HepG2 (cell line): Measurements from ENCODE around the gene GNG7. TPM values are rescaled to one million over a fixed set of nuclear protein-coding genes. Genes with fewer than 3 reads are reported as not detected.
A peak's percentile ranks its signal among the peaks of the same experiment; 100 is the strongest.

ENCODE experiments used
- ATM ChIP-seq: fragments of 450-650 bp; IDR thresholded peaks from 2 replicates; pipeline ENCODE4 v1.7.1; 2017; ENCODE audit warnings: mild to moderate bottlenecking, borderline replicate concordance
- CHD2 ChIP-seq: IDR thresholded peaks from 2 replicates; pipeline ENCODE4 v1.6.1; 2011; ENCODE audit warnings: low read depth, low read length, improper control_type of control experiment
- ELF4 ChIP-seq: sonication (generic); formaldehyde crosslinking; IDR thresholded peaks from 2 replicates; pipeline ENCODE4 v1.5.0; 2020; ENCODE audit warnings: missing genetic modification reagents, mild to moderate bottlenecking, moderate library complexity, borderline replicate concordance
- HHEX ChIP-seq: IDR thresholded peaks from 2 replicates; pipeline ENCODE4 v1.6.1; 2016; ENCODE audit warnings: control low read depth
- JDP2 ChIP-seq: sonication (generic); formaldehyde crosslinking; IDR thresholded peaks from 2 replicates; pipeline ENCODE4 v1.8.1; 2022; ENCODE audit warnings: missing genetic modification reagents, borderline replicate concordance
- JUNB ChIP-seq: sonication (generic); formaldehyde crosslinking; IDR thresholded peaks from 2 replicates; pipeline ENCODE4 v1.8.0; 2022; ENCODE audit warnings: missing genetic modification reagents, mild to moderate bottlenecking, borderline replicate concordance
- KLF9 ChIP-seq: IDR thresholded peaks from 2 replicates; pipeline ENCODE4 v1.6.1; 2016; ENCODE audit warnings: low read depth
- LCORL ChIP-seq, 2 experiments: fragments of 450-650 bp in 1 of 2; sonication (generic) in 1 of 2; formaldehyde crosslinking in 1 of 2; IDR thresholded peaks; 2 replicates each; pipeline versions ENCODE4 v1.5.0 to v1.6.1; 2017 to 2020; ENCODE audit warnings: antibody characterized with exemption in 1 of 2, missing genetic modification reagents in 1 of 2
- NR2F6 ChIP-seq, 2 experiments: IDR thresholded peaks; 2 replicates each; pipeline ENCODE4 v1.6.1; 2016; ENCODE audit warnings: antibody characterized with exemption in 1 of 2, mild to moderate bottlenecking in 1 of 2
- PRMT3 ChIP-seq: sonication (generic); formaldehyde crosslinking; IDR thresholded peaks from 2 replicates; pipeline ENCODE4 v1.8.1; 2022; ENCODE audit warnings: low read depth, mild to moderate bottlenecking, moderate library complexity, missing genetic modification reagents, borderline replicate concordance
- RBM39 ChIP-seq: fragments of 200-400 bp; formaldehyde crosslinking; IDR thresholded peaks from one replicate; pipeline ENCODE4 v1.6.1; 2018; ENCODE audit warnings: antibody characterized with exemption, mild to moderate bottlenecking, low read depth, low read length; ENCODE audit not compliant: poor library complexity, severe bottlenecking
- RCOR2 ChIP-seq: IDR thresholded peaks from 2 replicates; pipeline ENCODE4 v1.6.1; 2016; ENCODE audit warnings: missing biosample characterization, missing genetic modification reagents
- SMARCC2 ChIP-seq: fragments of 450-650 bp; IDR thresholded peaks from 2 replicates; pipeline ENCODE4 v1.6.1; 2017; ENCODE audit warnings: antibody characterized with exemption, mild to moderate bottlenecking
- SP5 ChIP-seq: IDR thresholded peaks from 2 replicates; pipeline ENCODE4 v1.6.1; 2016; ENCODE audit warnings: low read depth, borderline replicate concordance
- SUZ12 ChIP-seq: fragments of 150-350 bp; IDR thresholded peaks from 2 replicates; pipeline ENCODE4 v1.6.1; 2014; ENCODE audit warnings: low read depth, low read length
- ZBTB38 ChIP-seq: sonication (generic); formaldehyde crosslinking; IDR thresholded peaks from 2 replicates; pipeline ENCODE4 v1.5.1; 2020; ENCODE audit warnings: mild to moderate bottlenecking, missing genetic modification reagents
- ZFX ChIP-seq: sonication (generic); formaldehyde crosslinking; IDR thresholded peaks from 2 replicates; pipeline ENCODE4 v1.4.0; 2020; ENCODE audit warnings: mild to moderate bottlenecking, low read depth, missing genetic modification reagents, moderate library complexity
- ZNF101 ChIP-seq: sonication (generic); formaldehyde crosslinking; IDR thresholded peaks from 2 replicates; pipeline ENCODE4 v1.4.0; 2020; ENCODE audit warnings: mild to moderate bottlenecking, low read depth, missing genetic modification reagents, borderline replicate concordance
- ZNF138 ChIP-seq: sonication (generic); formaldehyde crosslinking; IDR thresholded peaks from 2 replicates; pipeline ENCODE4 v1.5.0; 2020; ENCODE audit warnings: mild to moderate bottlenecking, low read depth, missing genetic modification reagents
- ZNF256 ChIP-seq: sonication (generic); formaldehyde crosslinking; conservative IDR thresholded peaks from 2 replicates; pipeline ENCODE4 v1.4.0; 2020; ENCODE audit warnings: missing genetic modification reagents
- ZNF652 ChIP-seq: IDR thresholded peaks from 2 replicates; pipeline ENCODE4 v1.6.1; 2016; ENCODE audit warnings: low read depth, borderline replicate concordance
- ZSCAN12 ChIP-seq: sonication (generic); formaldehyde crosslinking; IDR thresholded peaks from 2 replicates; pipeline ENCODE4 v1.9.0; 2021; ENCODE audit warnings: mild to moderate bottlenecking, missing genetic modification reagents
- polyA plus RNA-seq, 8 experiments: library from polyadenylated mRNA; depleted of rRNA in 3 of 8; stranded (reverse) in 7 of 8; unstranded in 1 of 8; fragments of >200 nt; fragmentation: Illumina TruSeq in 4 of 8; extraction: Trizol in 4 of 8; gene quantifications; 2 replicates each; pipeline versions ENCODE4 v1.2.1 to v1.2.3, GENCODE V29; 2011 to 2016; ENCODE audit warnings: low read depth in 4 of 8, missing spikeins in 1 of 8, mixed read lengths in 1 of 8; ENCODE audit not compliant: insufficient read depth in 1 of 8
- total RNA-seq, 5 experiments: library from RNA; depleted of rRNA; stranded (reverse); fragments of >200 nt; fragmentation: Illumina TruSeq; extraction: Trizol; gene quantifications; 2 replicates each; pipeline ENCODE4 v1.2.3, GENCODE V29; 2016; ENCODE audit warnings: low read depth in 1 of 5
- TF ChIP-seq, protein P1 (sequence below): sonication (generic); formaldehyde crosslinking; IDR thresholded peaks from 2 replicates; pipeline ENCODE4 v1.4.0; 2020; ENCODE audit warnings: low read depth, mild to moderate bottlenecking, missing genetic modification reagents
- TF ChIP-seq, protein P2 (sequence below): sonication (generic); formaldehyde crosslinking; IDR thresholded peaks from 2 replicates; pipeline ENCODE4 v1.4.0; 2020; ENCODE audit warnings: mild to moderate bottlenecking, missing genetic modification reagents
- TF ChIP-seq, protein P3 (sequence below): IDR thresholded peaks from 2 replicates; pipeline ENCODE4 v1.6.1; 2018; ENCODE audit warnings: missing genetic modification reagents, mild to moderate bottlenecking, missing compliant biosample characterization
- TF ChIP-seq, protein P4 (sequence below): IDR thresholded peaks from 2 replicates; pipeline ENCODE4 v1.6.1; 2016; ENCODE audit warnings: mild to moderate bottlenecking

Gene GNG7
- total and polyA plus RNA-seq, 2 of the 13 experiments (the other 11 are each of a cell fraction or from before 2014, with no cell fraction given) = 1.4 to 3.3 TPM

DNA sequence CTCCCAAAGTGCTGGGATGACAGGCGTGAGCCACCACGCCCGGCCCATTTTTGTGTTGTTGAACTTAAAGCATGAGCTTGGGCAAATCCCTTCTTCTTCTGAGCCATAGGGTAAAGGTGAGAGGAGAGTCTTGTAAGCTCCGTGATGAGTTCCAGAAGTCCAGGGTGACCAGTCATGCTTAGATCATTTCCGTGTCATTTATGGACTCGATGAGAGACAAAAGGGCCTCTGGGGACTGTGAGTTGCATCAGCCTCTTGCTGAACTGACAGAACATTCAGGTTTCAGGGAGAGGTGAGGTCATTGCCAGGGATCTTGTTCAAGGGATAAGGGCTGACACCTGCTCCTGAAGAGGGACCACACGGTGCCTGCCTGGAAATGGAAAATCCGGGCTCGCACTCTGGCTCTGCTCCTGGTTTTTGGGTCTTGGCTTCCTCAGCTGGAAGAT is 173.0 kb downstream of the GNG7 start (continued):
- TF ChIP-seq HHEX (CRISPR knock-in tag) (no peak), ZNF256 (CRISPR knock-in tag) (no peak), SP5 (no peak), ZNF101 (CRISPR knock-in tag) (no peak), ZNF652 (CRISPR knock-in tag) (no peak), ZSCAN12 (CRISPR knock-in tag) (no peak), JUNB (CRISPR knock-in tag) (no peak), SMARCC2 (no peak), ZNF138 (no peak), RCOR2 (CRISPR knock-in tag) (no peak), JDP2 (CRISPR knock-in tag) (no peak), CHD2 (no peak), NR2F6 (IDR thresholded peaks at IDR 0.05) (no peak), NR2F6 (CRISPR knock-in tag; IDR thresholded peaks at IDR 0.05) (0 out of 2 replicates have a peak, but pooled peaks have one; percentile 29), ELF4 (no peak), ZFX (CRISPR knock-in tag) (no peak), ZBTB38 (CRISPR knock-in tag) (no peak), ATM (no peak), PRMT3 (no peak), LCORL (IDR thresholded peaks at IDR 0.05) (no peak), LCORL (CRISPR knock-in tag; IDR thresholded peaks at IDR 0.05) (no peak), SUZ12 (no peak), RBM39 (no peak), KLF9 (CRISPR knock-in tag) (no peak)
- TF ChIP-seq, protein P1, sequence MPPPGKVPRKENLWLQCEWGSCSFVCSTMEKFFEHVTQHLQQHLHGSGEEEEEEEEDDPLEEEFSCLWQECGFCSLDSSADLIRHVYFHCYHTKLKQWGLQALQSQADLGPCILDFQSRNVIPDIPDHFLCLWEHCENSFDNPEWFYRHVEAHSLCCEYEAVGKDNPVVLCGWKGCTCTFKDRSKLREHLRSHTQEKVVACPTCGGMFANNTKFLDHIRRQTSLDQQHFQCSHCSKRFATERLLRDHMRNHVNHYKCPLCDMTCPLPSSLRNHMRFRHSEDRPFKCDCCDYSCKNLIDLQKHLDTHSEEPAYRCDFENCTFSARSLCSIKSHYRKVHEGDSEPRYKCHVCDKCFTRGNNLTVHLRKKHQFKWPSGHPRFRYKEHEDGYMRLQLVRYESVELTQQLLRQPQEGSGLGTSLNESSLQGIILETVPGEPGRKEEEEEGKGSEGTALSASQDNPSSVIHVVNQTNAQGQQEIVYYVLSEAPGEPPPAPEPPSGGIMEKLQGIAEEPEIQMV (CRISPR knock-in tag) = no peak
- TF ChIP-seq, protein P2, sequence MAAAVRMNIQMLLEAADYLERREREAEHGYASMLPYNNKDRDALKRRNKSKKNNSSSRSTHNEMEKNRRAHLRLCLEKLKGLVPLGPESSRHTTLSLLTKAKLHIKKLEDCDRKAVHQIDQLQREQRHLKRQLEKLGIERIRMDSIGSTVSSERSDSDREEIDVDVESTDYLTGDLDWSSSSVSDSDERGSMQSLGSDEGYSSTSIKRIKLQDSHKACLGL = no peak
- TF ChIP-seq, protein P3, sequence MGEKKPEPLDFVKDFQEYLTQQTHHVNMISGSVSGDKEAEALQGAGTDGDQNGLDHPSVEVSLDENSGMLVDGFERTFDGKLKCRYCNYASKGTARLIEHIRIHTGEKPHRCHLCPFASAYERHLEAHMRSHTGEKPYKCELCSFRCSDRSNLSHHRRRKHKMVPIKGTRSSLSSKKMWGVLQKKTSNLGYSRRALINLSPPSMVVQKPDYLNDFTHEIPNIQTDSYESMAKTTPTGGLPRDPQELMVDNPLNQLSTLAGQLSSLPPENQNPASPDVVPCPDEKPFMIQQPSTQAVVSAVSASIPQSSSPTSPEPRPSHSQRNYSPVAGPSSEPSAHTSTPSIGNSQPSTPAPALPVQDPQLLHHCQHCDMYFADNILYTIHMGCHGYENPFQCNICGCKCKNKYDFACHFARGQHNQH (CRISPR knock-in tag) = 0 out of 2 replicates have a peak, but pooled peaks have one; percentile 19
- TF ChIP-seq, protein P4, sequence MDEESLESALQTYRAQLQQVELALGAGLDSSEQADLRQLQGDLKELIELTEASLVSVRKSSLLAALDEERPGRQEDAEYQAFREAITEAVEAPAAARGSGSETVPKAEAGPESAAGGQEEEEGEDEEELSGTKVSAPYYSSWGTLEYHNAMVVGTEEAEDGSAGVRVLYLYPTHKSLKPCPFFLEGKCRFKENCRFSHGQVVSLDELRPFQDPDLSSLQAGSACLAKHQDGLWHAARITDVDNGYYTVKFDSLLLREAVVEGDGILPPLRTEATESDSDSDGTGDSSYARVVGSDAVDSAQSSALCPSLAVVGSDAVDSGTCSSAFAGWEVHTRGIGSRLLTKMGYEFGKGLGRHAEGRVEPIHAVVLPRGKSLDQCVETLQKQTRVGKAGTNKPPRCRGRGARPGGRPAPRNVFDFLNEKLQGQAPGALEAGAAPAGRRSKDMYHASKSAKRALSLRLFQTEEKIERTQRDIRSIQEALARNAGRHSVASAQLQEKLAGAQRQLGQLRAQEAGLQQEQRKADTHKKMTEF (CRISPR knock-in tag) = peak; percentile 60
